GM19467 (cell line): ENCODE data around the gene MGAT5.

Experiments
- ATAC-seq: cut with Tn5 transposase; IDR thresholded peaks from one replicate; pipeline ENCODE4 v1.9.1; 2021; ENCODE audit warnings: mild to moderate bottlenecking, moderate library complexity; ENCODE audit not compliant: unreplicated experiment

MGAT5 gene

DNA sequence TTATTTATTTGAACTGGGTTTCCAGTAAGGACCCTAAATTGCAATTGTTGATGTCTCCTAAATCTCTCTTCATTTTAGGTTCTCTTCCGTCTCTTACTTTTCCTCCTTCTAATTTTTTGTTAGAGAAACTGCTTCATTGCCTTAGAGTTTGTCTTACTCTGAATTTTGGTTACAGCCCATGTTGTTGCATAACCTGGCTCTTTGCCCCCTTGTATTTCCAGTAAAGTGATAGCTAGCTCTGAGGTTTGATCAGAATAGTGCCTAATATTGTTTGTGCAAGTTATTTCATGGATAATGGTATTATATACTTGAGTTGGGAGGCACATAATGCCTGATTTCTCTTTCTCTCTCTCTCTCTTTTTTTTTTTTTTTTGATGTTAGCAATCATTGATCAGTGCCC lies 71.8 kb downstream of the MGAT5 start:
- ATAC-seq = no peak

- no peak for ATAC-seq
Measured at GRCh38 chr2:134327367-134327766, 73.5 kb downstream of the MGAT5 start.

DNA sequence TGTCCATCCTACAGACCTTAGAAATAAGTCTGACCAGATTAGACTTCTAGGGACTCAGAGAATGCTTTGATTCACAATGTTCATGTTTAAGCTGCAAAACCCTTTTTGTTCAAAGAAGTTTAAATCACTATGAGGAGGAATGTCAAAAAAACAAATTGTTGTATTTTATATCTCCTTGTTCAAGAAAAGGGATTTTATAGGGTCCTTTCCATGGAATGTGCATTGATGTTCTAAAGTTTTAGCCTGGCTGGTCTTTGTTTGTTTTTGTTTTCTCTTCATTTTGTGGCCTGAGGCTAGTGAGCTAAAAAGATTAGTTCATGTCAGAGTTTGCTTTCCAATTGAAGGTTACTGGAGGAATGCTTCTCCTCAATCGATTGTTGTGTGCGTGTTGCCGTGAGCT lies 77.2 kb downstream of the MGAT5 start:
- no peak for ATAC-seq

DNA sequence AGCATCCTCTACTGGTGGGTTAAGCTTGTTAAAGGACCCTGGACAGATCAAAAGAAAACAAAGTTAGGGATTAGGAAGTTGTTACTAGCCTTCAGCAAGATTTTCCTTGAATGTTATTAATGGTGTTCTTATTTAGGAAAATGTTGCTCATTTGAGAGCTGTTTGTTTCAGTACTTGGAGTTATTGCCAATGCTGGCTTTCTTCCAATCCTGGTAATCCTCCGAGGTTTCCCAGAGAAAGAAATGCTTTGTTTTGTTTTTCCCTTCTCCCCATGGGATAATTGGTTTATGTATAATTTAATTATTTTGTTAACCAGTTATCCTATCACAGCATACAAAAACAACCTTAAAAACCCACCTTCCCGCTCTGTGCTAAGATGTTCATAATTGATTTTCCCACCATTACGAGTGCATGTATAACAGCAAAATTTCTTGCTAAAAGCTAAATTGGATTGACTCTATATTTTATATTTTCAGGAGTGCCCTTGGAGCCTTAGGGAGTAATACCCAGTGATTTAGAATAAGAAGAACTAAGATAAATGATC lies 79.8 kb downstream of the MGAT5 start:
- ATAC-seq = no peak

- ATAC-seq = no peak
Measured at GRCh38 chr2:134334542-134335353, 80.9 kb downstream of the MGAT5 start.

- no peak for ATAC-seq
Measured at GRCh38 chr2:134335601-134336000, 81.7 kb downstream of the MGAT5 start.

GRCh38 chr2:134336352-134336751 lies 82.5 kb downstream of the MGAT5 start:
- ATAC-seq = peak; percentile 92

GRCh38 chr2:134336921-134337320 lies 83.0 kb downstream of the MGAT5 start:
- no peak for ATAC-seq

GRCh38 chr2:134337631-134338030 lies 83.8 kb downstream of the MGAT5 start:
- ATAC-seq = no peak

DNA sequence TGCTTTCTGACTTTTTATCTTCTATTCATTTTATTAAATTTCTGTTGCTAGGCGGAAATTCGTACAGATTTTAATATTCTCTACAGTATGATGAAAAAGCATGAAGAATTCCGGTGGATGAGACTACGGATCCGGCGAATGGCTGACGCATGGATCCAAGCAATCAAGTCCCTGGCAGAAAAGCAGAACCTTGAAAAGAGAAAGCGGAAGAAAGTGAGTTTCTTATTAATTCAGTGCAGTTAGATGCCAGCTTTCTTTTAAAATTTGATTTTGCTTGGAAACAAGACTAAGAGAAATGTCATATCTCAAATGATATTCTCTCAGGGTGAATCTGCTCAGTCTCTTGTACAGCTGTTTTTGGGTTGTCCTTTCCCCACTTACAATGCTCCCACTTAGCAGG lies 84.3 kb downstream of the MGAT5 start:
- ATAC-seq = no peak

DNA sequence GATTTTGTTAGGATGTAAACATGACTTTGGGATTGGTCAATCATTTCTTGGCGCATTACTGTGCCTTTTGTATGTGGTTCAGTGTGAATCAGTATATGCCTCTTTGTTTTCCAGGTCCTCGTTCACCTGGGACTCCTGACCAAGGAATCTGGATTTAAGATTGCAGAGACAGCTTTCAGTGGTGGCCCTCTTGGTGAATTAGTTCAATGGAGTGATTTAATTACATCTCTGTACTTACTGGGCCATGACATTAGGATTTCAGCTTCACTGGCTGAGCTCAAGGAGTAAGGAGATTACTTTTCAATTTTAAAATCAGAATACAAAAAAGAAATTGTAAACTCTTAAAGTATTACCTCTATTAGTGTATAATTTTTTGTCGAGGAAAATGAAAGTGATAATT lies 87.6 kb downstream of the MGAT5 start:
- no peak for ATAC-seq

GRCh38 chr2:134344954-134345697 lies 91.3 kb downstream of the MGAT5 start:
- no peak for ATAC-seq

DNA sequence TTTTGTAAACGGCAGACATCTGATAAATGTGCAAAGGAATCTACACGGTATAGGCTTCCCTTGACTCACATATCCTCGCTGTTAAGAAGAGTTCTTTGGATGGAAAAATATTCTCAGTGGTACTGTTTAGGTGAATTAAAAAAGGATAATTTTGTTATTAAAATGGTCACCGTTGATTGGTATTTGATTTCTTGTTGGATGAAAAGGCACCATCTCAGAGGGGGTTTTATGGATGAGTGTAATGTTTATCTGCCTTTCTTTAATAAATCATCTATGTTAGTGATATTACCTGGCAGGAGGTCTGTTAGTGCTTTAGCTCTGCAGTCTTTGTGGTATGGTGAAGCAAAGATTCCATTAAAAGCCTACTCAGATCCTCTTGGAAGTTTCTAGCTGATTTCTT lies 92.3 kb downstream of the MGAT5 start:
- ATAC-seq = no peak

- no peak for ATAC-seq
Measured at GRCh38 chr2:134347756-134348155, 93.9 kb downstream of the MGAT5 start.

DNA sequence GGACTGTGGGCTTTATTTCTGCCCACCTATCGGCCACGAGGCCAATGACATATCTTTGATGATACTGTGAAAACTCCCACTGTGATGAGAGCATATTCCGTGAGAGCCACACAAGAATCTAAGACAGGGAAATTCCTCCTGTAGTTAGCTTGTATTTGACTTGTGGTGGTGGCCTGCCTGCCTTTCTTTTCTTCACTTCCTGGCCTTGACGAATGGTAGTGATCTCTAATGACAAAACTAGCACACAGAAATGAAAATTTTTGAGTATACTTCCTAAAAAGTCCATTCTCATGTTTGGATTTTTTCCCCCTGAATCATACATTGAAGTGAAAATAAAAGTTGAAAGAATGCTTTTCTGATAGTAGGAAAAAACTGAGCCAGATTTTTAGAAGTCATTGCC lies 94.4 kb downstream of the MGAT5 start:
- no peak for ATAC-seq

DNA sequence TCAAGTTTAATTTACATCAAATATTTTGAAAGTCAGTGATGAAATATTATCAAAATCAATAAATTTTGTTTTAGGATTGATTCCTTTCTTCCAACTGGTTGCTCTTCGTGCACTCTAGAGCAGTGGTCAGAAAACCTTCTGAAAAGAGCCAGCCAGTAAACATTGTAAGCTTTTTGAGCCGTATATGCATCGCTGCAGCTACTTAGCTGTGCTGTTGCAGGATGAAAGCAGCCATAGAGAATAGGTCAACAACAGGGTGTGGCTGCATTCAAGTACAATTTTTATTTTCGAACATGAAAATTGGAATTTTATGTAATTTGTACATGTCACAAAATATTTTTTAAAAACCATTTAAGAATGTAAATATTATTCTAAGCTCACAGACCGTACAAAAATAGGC lies 94.9 kb downstream of the MGAT5 start:
- ATAC-seq = no peak

DNA sequence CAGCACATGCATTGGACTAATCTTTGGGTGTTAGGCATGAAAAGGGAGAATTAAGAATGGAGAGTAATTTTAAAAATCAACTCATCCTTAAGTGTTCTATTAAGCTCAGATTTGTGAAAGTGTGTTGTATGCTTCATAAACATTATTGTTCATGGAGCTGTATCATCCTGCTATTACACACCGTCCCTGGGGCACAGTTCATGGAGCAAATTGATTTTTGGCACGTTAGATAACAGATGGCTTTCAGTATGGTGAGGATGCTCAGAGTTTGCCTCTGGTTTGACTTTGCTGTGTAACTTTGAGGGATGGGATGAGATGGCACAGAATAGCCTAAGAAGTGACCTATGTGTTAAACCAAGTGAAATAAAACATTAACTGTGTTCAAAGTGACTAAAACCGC lies 97.1 kb downstream of the MGAT5 start:
- ATAC-seq = no peak

DNA sequence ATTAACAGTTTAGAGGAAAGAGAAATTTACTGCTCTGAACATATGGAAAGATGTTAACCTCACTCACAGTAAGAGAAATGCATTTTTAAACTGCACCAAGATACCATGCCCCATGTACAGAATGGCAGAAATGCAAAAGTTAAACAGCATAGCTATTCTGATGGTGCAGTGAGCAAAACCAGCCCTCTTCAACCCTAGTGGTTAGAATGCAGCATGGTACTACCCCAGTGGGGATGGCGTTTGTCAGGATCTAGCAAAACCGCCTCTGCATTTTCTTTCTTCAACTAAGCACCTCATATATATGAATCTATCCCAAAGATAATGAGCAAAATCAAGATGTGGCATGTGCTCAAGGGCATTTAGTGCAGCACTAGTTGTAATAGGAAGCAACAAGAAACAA lies 98.0 kb downstream of the MGAT5 start:
- ATAC-seq = no peak

GRCh38 chr2:134352844-134353243 lies 99.0 kb downstream of the MGAT5 start:
- ATAC-seq = no peak

GRCh38 chr2:134354611-134355010 lies 100.7 kb downstream of the MGAT5 start:
- ATAC-seq = no peak

GRCh38 chr2:134357814-134358213 lies 103.9 kb downstream of the MGAT5 start:
- no peak for ATAC-seq
